Astrocyte of the hippocampus (primary cell): Measurements from ENCODE around the gene RPL12.
"Not testable (repeated sequence)": the region's sequence is repeated elsewhere in the genome, so short reads cannot be mapped to it uniquely, and the experiment has no call there.

Experiments
- DNase-seq: peaks from one replicate; pipeline ENCODE4 v3.0.0; 2011; ENCODE audit warnings: low read depth, low spot score

Gene RPL12

GRCh38 chr9:127467621-127468020, 16.4 kb upstream of the RPL12 start:
- no peak for DNase-seq

GRCh38 chr9:127466407-127466917, 15.3 kb upstream of the RPL12 start:
- not testable (repeated sequence) for DNase-seq

GRCh38 chr9:127463911-127464310, 12.7 kb upstream of the RPL12 start:
- peak; percentile 84 for DNase-seq

- no peak for DNase-seq
Measured at GRCh38 chr9:127463382-127463781, 12.2 kb upstream of the RPL12 start.

- DNase-seq = peak; percentile 34
Measured at GRCh38 chr9:127458921-127459320, 7.7 kb upstream of the RPL12 start.

- DNase-seq = no peak
Measured at GRCh38 chr9:127457191-127457878, 6.1 kb upstream of the RPL12 start.

- DNase-seq = no peak
Measured at GRCh38 chr9:127455324-127455992, 4.3 kb upstream of the RPL12 start.

GRCh38 chr9:127452691-127453090, 1.5 kb upstream of the RPL12 start:
- DNase-seq = peak; percentile 65

- DNase-seq = peak; percentile 74
Measured at GRCh38 chr9:127451858-127452656, 851 bp upstream of the RPL12 start.

- DNase-seq = no peak
Measured at GRCh38 chr9:127451608-127451857, 327 bp upstream of the RPL12 start.

- DNase-seq = peak; percentile 29
Measured at GRCh38 chr9:127450243-127450760, 904 bp downstream of the RPL12 start.

GRCh38 chr9:127449332-127449966, 1.8 kb downstream of the RPL12 start:
- peak; percentile 26 for DNase-seq

- no peak for DNase-seq
Measured at GRCh38 chr9:127448112-127448805, 2.9 kb downstream of the RPL12 start.

GRCh38 chr9:127447416-127448111, 3.6 kb downstream of the RPL12 start:
- no peak for DNase-seq

- DNase-seq = no peak
Measured at GRCh38 chr9:127446713-127447415, 4.3 kb downstream of the RPL12 start.

GRCh38 chr9:127445851-127446712, 5.1 kb downstream of the RPL12 start:
- DNase-seq = no peak

- peak; percentile 69 for DNase-seq
Measured at GRCh38 chr9:127444921-127445850, 6.0 kb downstream of the RPL12 start.
